ENCODE measurements around the gene CDH11.

The CDH11 gene

DNA sequence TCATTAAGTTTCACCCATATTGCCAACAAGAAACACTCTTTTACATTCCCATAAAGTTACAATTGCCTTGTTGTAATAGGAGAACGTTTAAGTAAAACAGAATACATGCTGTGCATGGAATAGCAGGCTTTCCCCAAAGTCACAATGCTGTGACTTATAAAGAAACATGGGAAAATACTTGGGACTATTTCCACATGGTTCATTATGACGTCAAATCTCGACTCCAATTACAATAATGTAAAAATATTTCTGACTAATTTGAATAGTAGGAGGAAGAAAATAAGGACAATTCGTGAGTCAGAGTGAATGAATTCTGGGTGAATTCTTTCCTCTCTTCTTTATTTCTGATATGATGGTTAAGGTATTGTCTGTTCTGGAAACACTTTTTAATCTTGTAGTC lies 52.8 kb downstream of the CDH11 start:
- DNase-seq = no peak

DNA sequence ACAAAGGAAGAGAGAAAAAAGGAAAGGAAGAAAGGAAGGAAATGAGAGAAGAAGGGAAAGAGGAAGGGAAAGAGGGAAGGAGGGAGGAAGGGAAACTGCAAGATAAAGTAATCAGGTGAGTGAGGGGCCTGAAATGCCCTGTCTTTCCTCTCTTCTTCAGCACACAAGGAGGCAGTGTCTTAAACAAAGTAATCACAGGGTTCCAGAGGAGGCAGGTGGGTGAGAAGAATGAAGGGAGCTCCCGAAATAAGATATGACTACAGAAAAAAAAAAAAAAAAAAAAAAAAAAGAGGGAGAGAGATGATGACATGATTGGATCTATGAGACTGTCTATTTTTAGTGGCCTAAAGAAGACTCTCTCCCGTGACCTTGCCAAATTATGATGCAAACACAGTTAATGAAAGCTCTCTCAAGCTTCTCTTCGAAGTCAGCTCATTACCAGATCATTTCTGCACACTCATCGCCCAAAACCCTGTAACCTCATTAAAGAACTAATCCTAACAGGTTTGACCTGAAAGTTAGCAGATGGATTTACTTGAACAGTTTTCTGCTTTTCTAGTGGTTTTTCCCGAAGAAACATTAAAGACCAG lies 53.6 kb downstream of the CDH11 start:
- no peak for DNase-seq

DNA sequence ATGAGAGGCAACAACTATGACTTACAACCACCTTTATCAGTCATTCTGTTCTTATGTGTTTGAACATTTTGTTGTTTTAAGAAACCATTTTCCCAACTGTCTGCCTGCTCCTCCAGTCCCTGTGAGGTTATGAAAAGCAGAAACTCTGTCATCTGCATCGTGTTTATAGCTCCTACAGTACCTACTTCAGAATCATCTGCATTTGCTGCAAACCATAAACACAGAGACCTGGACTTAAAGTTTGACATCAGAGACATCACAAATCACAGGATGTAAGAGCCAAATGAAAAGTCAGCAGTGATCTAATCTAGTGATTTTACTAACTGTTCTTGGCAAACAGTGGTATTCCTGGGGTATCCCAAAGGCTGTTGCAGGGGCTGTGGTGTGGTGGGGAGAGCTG lies 55.2 kb downstream of the CDH11 start:
- DNase-seq = no peak

DNA sequence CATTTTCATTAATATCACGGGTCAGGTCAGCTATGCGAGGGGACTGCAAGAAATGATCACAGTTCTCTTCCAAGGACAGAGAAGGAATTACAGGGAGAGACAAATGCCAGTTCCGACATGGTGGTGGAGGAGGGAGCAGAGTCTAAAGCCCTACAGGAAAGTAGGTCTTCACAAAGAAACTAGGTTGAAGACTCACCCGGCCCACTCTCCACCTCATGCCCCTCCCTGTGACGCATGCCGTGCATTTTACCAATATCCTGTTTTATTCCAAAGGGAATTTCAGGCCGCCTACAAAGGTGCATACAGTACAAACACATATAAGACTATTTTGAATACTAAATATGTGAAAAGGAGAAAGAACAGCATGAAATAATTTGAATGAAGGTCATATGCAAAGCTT lies 56.8 kb downstream of the CDH11 start:
- DNase-seq = no peak

DNA sequence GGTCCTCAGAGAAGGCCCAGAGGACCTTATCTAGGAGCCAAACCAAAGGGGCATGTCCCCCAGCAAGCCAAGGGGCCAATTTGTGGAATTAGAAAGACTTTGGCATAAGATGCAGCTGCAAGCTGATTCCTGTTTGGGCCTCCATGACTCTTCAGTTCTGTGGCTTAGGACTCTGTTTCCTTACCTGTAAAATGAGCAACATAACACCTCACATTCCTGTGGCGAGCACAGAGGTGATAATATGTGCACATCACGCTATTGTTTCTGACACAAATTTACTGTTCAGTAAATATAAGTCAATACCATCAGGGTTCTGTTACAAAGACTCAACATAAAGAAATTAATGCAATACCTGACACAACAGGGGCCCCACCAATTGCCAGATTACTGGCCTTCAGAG lies 57.7 kb downstream of the CDH11 start:
- DNase-seq = no peak

DNA sequence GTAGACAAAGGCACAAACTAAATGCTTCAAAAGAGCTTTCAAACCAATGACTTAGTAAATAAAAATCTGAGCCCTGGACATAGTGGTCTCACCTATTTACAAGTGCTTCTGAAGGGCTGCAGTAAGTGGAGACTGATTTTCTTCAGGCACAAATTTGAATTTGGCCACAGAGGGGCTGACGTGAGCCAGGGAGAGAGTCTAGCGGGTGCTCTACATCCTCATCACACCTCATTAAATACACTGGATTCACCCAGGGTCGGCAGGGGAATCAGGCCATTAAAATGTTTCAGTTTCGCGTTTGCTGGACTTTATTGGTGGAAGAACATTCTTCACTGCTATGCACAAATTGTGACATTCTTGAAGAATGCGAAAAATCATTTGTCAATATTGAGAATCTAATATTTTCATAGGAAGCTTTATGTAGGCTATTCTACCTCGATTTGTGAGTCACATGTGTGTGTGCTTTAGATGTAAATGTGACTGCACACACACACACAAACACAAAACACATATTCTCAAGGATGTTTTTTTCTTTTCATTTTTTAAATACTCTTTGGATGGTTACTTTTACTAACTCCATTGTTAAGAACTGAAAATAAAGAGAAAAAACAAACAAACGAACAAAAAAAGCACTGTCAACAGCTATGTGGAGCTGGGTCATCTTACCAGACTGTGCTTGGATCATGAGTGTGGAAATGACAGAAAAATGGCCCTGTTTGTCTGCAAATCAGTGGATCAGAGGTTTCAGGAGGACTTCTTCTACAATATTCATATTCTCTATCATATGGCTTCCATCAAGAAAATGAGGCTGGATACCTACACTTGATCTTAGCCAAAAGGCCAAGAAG lies 58.9 kb downstream of the CDH11 start:
- no peak for DNase-seq

DNA sequence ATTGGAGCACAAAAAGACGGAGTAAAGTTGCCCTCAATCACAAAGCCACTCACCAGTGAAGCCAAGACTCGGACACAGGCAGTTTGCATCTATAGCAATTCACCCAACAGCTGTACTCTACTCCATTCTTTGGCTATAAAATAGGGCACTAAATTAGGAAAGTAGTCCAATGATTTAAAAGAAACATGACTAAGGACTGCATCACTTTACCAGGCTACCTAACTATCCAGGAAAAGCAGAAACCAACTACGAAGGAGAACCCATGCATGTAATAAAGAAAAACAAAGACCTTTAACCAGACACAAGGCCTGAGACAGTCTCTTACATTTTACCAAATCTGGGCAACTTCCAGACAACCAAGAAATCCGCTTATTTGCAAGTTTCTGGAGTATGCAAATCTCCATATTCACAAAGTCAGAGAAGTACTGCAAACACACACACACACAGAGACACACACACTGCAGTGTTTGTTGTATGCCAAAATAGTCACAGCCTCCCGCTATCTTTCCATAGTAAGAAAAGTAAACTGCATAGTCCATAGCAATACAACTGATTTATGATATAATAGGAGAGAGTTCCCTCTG lies 59.8 kb downstream of the CDH11 start:
- no peak for DNase-seq

DNA sequence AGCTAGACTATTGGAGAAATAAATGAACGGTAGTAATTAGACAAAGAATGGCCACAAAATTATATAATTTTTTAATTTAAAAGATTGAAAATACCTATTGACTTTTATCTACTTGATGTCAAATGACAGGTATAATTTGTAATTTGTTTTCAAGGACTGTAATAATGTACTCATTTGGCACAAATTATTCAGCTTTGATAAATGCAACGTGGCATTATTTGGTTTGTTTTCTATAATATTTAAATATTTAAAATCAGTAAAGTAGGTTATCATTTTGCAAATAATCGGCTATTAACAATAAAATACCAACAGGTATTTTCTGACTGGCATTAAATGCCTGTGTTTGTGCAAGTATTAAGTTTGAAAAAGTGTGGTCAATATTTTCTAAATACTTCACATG lies 60.6 kb downstream of the CDH11 start:
- DNase-seq = no peak

DNA sequence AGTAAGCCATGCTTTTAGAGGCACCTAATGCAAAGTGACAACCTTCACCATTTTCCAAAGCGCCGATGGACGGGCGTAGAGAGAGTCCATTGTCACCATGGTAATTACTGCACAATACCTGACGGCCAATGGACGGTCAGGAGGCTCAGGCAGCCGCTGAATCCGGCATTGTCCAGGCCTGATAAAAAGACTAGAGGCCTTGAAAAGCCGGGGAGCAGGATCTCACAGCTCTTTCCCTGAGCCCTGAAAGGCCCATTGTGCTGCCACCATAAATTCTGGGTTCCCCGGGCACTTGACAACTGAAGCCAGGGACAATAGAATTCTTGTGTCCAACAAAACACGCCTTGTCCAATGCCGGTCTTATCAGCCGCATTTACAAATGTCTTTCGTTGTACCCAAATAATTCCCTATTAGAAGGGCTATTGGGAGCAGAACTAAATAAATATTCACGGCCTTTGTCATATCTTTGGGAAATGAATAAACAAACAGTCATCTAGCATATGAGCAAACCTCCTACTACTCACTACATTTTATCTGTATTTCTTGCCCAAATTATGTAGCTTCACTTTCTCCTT lies 62.4 kb downstream of the CDH11 start:
- DNase-seq = no peak

DNA sequence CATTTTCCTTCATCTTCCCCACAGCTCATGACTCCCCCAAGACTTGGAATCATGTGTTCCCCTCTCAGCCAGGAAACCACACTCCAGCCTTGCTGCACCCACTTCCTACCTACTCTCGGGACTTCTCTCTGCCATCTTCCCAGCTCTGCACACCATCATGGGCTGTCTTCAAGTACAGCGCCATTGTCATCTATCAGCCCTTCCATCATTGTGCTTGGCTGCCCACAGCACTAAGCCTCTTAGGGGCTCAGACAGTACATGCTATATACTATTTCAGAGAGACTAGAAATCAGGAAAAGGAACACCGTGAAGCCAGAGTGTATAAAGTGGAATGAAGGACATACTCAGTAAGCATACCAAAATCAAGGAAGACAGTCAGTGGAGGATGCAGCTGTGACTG lies 64.7 kb downstream of the CDH11 start:
- no peak for DNase-seq

DNA sequence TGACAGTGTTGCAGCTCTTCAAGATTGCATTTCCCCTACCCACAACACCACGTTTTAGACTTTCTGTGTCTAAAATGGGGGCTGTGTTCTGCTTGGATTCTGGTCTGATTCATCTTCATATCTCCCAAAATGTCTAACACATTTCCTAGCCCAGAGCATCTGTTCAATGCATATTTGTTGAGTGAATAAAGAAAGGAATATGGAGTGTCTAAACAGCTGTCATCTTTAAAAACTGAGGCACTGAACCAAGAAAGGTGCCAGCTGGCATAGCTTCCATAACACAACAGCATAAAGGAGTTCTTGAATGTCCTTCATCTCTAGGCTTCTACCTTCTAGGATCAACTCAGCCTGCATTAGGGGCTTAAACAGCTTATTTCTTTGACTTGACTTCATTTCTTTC lies 67.4 kb downstream of the CDH11 start:
- DNase-seq = no peak

DNA sequence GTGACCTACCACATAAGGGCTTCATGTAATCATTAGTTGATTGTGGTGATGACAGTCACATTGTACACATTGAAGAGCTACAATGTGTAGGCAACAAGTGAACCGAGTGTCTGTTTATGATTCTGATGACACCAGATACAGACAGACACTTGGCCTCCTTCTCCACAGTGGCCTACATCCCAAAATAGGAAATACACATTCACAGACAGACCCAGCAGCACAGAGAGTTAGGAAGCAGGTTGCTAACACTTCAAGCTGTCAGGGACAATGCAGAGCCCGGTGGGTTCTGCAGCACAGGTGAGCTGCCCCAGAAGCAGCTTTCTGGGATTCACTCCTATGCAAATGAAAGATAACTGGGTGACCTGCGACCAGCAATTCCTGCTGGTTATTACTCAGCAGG lies 72.2 kb downstream of the CDH11 start:
- no peak for DNase-seq

DNA sequence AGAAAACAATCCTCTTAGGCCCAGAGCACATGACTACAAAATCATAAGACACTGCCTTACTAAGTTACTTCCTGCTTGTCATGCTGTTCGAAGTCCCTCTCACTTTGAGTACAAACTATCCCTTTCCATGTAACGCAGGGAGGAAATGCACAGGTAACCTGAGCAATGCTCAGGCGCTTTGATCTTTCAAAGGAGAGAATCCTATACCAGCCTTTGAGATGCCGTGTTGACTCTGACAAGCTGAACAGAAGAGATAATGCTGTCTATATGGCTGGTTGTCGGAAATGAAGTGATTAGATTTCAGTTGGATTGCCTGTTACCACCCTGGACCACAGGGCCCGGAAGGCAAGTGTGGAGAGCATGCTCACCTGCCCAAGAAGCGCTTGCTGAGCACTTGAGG lies 75.9 kb downstream of the CDH11 start:
- no peak for DNase-seq

DNA sequence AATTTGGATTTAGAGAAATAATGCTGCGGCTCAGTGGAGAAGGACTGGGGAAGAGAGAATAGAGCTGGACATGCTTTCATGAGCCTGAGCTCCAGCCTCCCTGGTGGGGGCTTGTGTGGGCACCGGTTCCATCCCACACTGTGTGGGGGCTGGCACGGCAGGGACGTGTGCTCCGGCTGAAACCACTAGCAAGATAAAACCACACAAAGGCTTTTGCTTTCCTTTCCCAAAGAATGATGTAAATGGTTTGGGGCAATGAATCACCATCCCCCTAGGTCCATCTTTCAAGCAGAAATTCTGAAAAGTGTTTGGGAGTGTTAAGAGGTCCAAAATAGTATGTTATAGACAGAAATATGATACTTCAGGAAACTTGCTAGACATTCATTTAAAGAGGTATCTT lies 77.0 kb downstream of the CDH11 start:
- DNase-seq = no peak

DNA sequence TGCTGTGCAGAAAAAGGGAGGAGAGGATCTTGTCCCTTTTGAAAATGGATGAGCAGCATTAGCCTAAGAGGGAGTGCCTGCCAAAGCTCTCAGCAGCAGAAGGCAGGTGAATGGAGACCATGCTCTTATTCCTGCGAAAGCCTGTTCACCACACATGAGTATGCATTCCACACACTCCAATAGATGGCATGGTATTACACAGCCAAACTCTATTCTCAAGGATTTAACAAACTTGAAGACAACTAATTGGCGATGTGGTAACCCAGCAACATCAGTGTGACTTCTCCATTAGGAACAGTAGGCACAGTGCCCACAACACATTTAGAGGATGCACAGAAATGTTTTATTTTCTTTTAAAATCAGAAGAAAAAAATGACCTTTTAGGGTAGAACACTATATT lies 77.8 kb downstream of the CDH11 start:
- no peak for DNase-seq

DNA sequence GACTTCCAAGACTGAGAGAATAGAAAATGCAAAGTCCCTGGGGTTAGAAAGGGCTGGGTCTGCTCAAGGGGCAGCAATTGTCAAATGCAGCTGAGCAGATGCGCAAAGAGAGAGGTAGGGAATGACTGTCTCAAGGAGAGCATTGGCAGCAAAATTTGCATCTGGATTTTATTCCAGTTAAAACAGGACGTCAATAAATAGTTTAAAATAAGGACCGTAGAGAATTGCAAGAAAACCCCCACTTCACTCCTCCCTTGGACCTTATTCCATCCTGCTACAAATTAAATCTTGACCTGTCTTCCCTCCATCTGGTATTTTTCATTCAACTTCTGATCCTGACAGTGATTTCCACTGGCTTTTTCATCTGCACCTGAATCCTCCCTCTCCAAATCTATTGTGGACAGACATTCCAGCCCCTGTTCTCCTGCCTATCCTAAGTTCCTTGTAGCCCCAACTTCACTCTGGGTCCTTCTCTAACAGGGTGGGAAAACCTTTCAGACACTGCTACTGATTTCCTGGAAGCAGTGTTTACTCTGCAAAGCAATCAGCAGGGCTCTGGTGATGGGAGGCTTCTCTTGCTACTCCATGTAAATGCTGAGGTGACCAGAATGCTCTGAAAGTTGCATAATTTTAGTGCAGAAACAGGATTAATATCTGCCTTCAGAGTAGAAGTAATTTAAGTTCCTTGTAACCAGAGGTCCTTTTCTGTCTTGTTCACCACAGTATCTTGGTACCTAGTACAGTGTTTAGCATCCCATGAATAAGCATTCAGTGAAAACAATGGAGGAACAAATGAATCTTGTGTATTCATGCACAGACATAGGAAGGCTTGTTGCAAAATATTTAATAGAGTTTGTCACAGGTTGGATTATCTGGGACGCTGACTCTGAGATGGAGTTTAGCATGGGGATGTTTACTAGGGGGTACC lies 79.2 kb downstream of the CDH11 start:
- no peak for DNase-seq

DNA sequence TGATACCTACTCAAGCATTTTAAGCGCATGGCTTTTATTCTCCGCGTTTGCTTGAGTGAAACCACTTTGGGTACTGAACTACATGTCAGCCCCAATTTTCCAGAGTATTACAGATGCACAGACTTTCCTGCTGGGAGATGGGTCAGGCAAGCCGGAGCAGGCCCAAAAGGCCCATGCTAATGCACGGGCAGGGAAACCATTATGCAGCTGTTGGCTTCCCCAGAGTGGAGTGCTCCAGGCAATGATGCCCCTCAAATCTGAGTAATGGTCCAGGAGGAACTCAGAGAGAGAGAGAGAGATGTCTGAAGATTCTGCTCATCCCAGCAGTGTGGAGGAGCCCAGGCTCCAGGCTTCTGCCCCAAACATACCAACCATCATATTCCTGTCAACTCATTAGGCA lies 80.2 kb downstream of the CDH11 start:
- no peak for DNase-seq

DNA sequence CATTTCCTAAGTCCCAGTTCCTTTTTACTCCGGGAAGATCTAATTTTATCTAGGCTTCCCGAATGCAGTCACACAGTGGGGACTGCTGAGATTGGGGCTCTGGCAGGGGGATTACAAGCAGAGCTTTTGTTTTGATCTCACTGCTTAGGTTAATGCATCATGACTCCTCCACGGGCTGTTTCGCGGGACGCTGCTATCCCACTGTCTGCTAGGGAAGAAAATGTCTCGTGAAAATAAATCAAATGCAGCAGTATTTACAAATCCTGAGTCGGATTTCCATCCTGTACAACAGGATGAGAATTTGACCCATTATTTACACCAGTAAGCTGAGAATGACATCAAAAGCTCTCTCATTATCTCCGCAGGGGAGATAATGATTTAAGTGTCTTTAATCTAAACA lies 83.8 kb downstream of the CDH11 start:
- no peak for DNase-seq

DNA sequence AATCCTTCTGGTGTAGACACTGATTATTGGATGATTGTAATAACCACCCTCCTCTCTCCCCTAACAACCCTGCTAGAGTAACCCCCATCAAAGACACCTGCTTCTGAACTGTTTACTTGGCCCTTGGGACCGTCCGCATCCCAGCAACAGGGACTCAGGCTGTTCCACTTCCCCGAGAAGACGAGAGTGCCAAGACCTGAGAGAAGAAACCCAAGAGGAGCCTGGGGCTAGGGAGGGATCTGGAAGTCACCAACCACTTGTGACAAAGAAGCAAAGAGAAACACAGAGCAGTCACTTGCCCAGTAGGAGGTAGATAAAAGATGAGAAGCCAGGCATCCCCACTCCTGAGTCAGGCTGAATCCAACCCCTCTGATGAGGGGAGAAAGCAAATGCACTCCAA lies 84.3 kb downstream of the CDH11 start:
- DNase-seq = no peak

DNA sequence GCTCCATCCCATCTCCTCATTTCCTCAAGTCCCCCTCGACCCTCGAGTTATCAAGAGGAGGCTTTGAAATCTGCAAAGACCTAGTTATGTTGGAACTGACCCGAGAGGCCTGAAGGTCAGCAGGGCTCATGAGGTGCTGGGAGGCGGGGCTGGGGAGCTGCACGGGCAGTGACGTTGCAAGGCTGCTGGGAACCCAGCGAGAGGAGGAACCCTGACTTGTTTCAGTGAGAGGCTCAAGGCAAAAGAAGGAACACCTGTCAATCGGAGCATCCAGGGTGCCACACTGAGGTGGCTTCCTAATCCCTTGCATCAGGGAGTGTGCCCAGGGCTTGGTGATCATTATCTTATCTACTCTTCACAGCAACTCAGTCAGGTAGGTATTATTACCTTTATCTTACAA lies 86.9 kb downstream of the CDH11 start:
- no peak for DNase-seq

DNA sequence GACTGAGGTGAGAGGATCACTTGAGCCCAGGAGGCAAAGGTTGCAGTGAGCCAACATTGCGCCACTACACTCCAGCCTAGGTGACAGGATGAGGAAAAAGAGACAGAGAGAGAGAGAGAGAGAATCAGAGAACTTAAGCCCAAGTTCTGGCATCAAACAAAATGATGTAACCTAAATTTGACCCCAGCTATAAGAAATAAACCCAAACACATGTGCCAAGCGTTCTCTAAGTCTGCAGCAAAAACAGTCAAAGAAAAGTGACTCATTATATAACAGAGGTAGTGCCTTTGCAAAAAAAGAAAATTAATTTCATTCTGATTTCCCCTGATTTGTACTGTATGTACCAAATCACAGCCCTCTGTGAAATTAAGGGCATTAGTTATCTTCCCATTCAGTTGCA lies 89.5 kb downstream of the CDH11 start:
- DNase-seq = no peak

DNA sequence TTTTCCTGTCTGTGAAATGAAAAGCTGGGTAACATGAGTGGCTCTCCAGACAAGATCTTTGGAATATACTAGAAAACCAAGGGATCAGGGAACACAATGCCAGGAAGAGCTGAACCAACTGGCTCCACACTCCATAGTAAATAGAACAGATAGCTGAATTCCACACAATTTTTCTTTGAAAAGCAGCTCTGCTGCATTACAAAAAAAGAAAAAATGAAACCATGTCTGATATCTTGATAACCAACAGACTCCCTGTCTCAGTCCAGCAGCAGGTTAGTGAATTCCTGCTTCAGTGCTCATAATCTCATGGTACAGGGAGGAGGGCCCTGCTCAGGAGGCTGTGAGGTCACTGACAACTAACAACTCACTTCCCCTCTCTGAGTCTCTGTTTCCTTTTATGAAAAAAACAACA lies 97.1 kb downstream of the CDH11 start:
- DNase-seq = no peak

DNA sequence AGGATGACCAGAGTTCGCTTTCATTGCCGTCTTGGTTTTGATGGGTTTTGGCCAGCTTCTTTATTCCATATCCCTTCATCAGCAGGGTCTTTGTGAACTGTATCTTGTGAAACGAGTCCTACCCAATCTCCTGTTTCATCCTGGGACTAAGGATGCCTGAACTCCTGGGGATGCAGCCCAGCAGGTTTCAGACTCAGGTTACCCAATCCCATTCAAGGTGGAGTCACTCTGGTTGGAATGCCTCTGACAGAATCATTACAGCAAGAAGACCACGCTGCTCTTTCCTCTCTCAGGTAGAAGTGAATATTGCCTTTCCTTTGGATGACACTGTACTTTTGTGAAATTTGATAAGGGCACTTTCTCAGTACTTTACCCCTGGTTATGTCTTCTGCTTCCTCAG lies 98.1 kb downstream of the CDH11 start:
- DNase-seq = no peak
